GM21360 (cell line): ENCODE measurements around the gene CNOT2.
A peak's percentile ranks its signal among the peaks of the same experiment; 100 is the strongest.
"Not testable (repeated sequence)": the region's sequence is repeated elsewhere in the genome, so short reads cannot be mapped to it uniquely, and the experiment has no call there.

Experiments
- ATAC-seq: cut with Tn5 transposase; IDR thresholded peaks from one replicate; pipeline ENCODE4 v1.9.1; 2021; ENCODE audit warnings: mild to moderate bottlenecking, moderate library complexity; ENCODE audit not compliant: unreplicated experiment

Gene CNOT2

GRCh38 chr12:70304684-70305555 lies 61.7 kb downstream of the CNOT2 start:
- not testable (repeated sequence) for ATAC-seq

GRCh38 chr12:70305794-70306193 lies 62.6 kb downstream of the CNOT2 start:
- no peak for ATAC-seq

GRCh38 chr12:70306676-70307075 lies 63.4 kb downstream of the CNOT2 start:
- ATAC-seq: no peak

GRCh38 chr12:70307868-70308267 lies 64.6 kb downstream of the CNOT2 start:
- no peak for ATAC-seq

GRCh38 chr12:70309348-70309747 lies 66.1 kb downstream of the CNOT2 start:
- ATAC-seq: no peak

GRCh38 chr12:70314145-70314544 lies 70.9 kb downstream of the CNOT2 start:
- ATAC-seq: no peak

GRCh38 chr12:70317781-70318180 lies 74.5 kb downstream of the CNOT2 start:
- ATAC-seq: peak; percentile 94

GRCh38 chr12:70319605-70320004 lies 76.4 kb downstream of the CNOT2 start:
- no peak for ATAC-seq

GRCh38 chr12:70321191-70321590 lies 78.0 kb downstream of the CNOT2 start:
- no peak for ATAC-seq

- no peak for ATAC-seq
These were observed 84.3 kb downstream of the CNOT2 start for GRCh38 chr12:70327541-70327940.

- no peak for ATAC-seq
These were observed 86.5 kb downstream of the CNOT2 start for GRCh38 chr12:70329728-70330127.

GRCh38 chr12:70330158-70330557 lies 86.9 kb downstream of the CNOT2 start:
- ATAC-seq: no peak

GRCh38 chr12:70332236-70332635 lies 89.0 kb downstream of the CNOT2 start:
- ATAC-seq: no peak

GRCh38 chr12:70334742-70335141 lies 91.5 kb downstream of the CNOT2 start:
- no peak for ATAC-seq

GRCh38 chr12:70338531-70338930 lies 95.3 kb downstream of the CNOT2 start:
- no peak for ATAC-seq

GRCh38 chr12:70351076-70351475 lies 107.8 kb downstream of the CNOT2 start:
- ATAC-seq: no peak

GRCh38 chr12:70353780-70354660 lies 110.8 kb downstream of the CNOT2 start:
- no peak for ATAC-seq

- ATAC-seq: no peak
These were observed 111.6 kb downstream of the CNOT2 start for GRCh38 chr12:70354787-70355186.

GRCh38 chr12:70355972-70356371 lies 112.7 kb downstream of the CNOT2 start:
- ATAC-seq: no peak

GRCh38 chr12:70359458-70360197 lies 116.4 kb downstream of the CNOT2 start:
- ATAC-seq: no peak

- ATAC-seq: no peak
These were observed 117.0 kb downstream of the CNOT2 start for GRCh38 chr12:70360218-70360617.
